ENCODE results near the gene KPNA2. TPM values are rescaled to one million over a fixed set of nuclear protein-coding genes. Genes with fewer than 3 reads are reported as not detected.
"Not testable (repeated sequence)": the region's sequence is repeated elsewhere in the genome, so short reads cannot be mapped to it uniquely, and the experiment has no call there.

The KPNA2 gene
- total and polyA plus RNA-seq, 2 donors: 12.6 to 52.3 TPM

GRCh38 chr17:68085771-68086381 lies 50.3 kb downstream of the KPNA2 start:
- Histone ChIP-seq H3K27ac (ENCODE audit: low read depth) (no peak overlapping the region), H3K36me3 (ENCODE audit: insufficient read depth) (no peaks in the 10 kb centered on the region), H3K4me1 (ENCODE audit: insufficient read depth) (peaks cover 2% of the 10 kb centered on the region), H3K4me3 (ENCODE audit: low read depth, low read length) (peak overlapping the region; percentile 7)
- DNase-seq (ENCODE audit: extremely low spot score): no peak
- 51% methylated on average over 7 of the region's 7 CpGs for WGBS

- not testable (repeated sequence) for H3K27ac ChIP-seq (ENCODE audit: low read depth); H3K36me3 ChIP-seq (ENCODE audit: insufficient read depth); H3K4me1 ChIP-seq (ENCODE audit: insufficient read depth); H3K4me3 ChIP-seq (ENCODE audit: low read depth, low read length); DNase-seq (ENCODE audit: extremely low spot score)
- WGBS: 73% methylated on average over 4 of the region's 4 CpGs
Measured at GRCh38 chr17:68086666-68087065, 51.1 kb downstream of the KPNA2 start.

- not testable (repeated sequence) for H3K4me3 ChIP-seq (ENCODE audit: low read depth, low read length); H3K36me3 ChIP-seq (ENCODE audit: insufficient read depth); H3K27ac ChIP-seq (ENCODE audit: low read depth); H3K4me1 ChIP-seq (ENCODE audit: insufficient read depth); DNase-seq (ENCODE audit: extremely low spot score)
- 67% methylated on average over 10 of the region's 11 CpGs for WGBS
Measured at GRCh38 chr17:68087131-68087623, 51.6 kb downstream of the KPNA2 start.

- DNase-seq (ENCODE audit: extremely low spot score): no peak
- Histone ChIP-seq H3K27ac (ENCODE audit: low read depth) (no peak overlapping the region), H3K36me3 (ENCODE audit: insufficient read depth) (no peaks in the 10 kb centered on the region), H3K4me3 (ENCODE audit: low read depth, low read length) (no peak overlapping the region), H3K4me1 (ENCODE audit: insufficient read depth) (peaks cover 2% of the 10 kb centered on the region)
- 87% methylated on average over 4 of the region's 4 CpGs for WGBS
Measured at GRCh38 chr17:68087851-68088250, 52.3 kb downstream of the KPNA2 start.

- WGBS: 59% methylated on average over 3 of the region's 3 CpGs
- Histone ChIP-seq H3K36me3 (ENCODE audit: insufficient read depth) (no peaks in the 10 kb centered on the region), H3K4me1 (ENCODE audit: insufficient read depth) (peaks cover 2% of the 10 kb centered on the region), H3K4me3 (ENCODE audit: low read depth, low read length) (no peak overlapping the region), H3K27ac (ENCODE audit: low read depth) (no peak overlapping the region)
- no peak for DNase-seq (ENCODE audit: extremely low spot score)
Measured at GRCh38 chr17:68089881-68090280, 54.3 kb downstream of the KPNA2 start.

- DNase-seq (ENCODE audit: extremely low spot score): no peak
- 88% methylated on average over 11 of the region's 11 CpGs for WGBS
- H3K36me3 ChIP-seq (ENCODE audit: insufficient read depth): no peaks in the 10 kb centered on the region
- H3K4me1 ChIP-seq (ENCODE audit: insufficient read depth): no peaks in the 10 kb centered on the region
- H3K4me3 ChIP-seq (ENCODE audit: low read depth, low read length): no peak overlapping the region
- H3K27ac ChIP-seq (ENCODE audit: low read depth): no peak overlapping the region
Measured at GRCh38 chr17:68094481-68095078, 59.0 kb downstream of the KPNA2 start.

GRCh38 chr17:68095205-68095811 lies 59.8 kb downstream of the KPNA2 start:
- Histone ChIP-seq H3K4me1 (ENCODE audit: insufficient read depth) (no peaks in the 10 kb centered on the region), H3K36me3 (ENCODE audit: insufficient read depth) (no peaks in the 10 kb centered on the region), H3K4me3 (ENCODE audit: low read depth, low read length) (no peak overlapping the region), H3K27ac (ENCODE audit: low read depth) (no peak overlapping the region)
- 86% methylated on average over 10 of the region's 10 CpGs for WGBS
- no peak for DNase-seq (ENCODE audit: extremely low spot score)

GRCh38 chr17:68096111-68096510 lies 60.6 kb downstream of the KPNA2 start:
- no peak overlapping the region for H3K4me3 ChIP-seq (ENCODE audit: low read depth, low read length)
- no peaks in the 10 kb centered on the region for H3K4me1 ChIP-seq (ENCODE audit: insufficient read depth)
- no peaks in the 10 kb centered on the region for H3K36me3 ChIP-seq (ENCODE audit: insufficient read depth)
- no peak for DNase-seq (ENCODE audit: extremely low spot score)
- WGBS: 95% methylated on average over 7 of the region's 7 CpGs
- no peak overlapping the region for H3K27ac ChIP-seq (ENCODE audit: low read depth)

Other genes starting within 250 kb of the KPNA2 start
- gene BPTF, start 210.2 kb upstream of the KPNA2 start, total RNA-seq: 187 TPM
- 22.5 TPM for gene BPTF, start 210.2 kb upstream of the KPNA2 start, polyA plus RNA-seq
- 33.4 TPM for gene C17orf58, start 39.3 kb upstream of the KPNA2 start, total RNA-seq
- gene C17orf58, start 39.3 kb upstream of the KPNA2 start, polyA plus RNA-seq: 9.6 TPM
- 45.8 TPM for gene AMZ2, start 212.3 kb downstream of the KPNA2 start, total RNA-seq
- 54.1 TPM for gene AMZ2, start 212.3 kb downstream of the KPNA2 start, polyA plus RNA-seq